Measurements from ENCODE around the gene FCRLA. TPM values are rescaled to one million over a fixed set of nuclear protein-coding genes. Genes with fewer than 3 reads are reported as not detected.

FCRLA gene
- total RNA-seq, 1 donor from 2014 or later, result 0.11 TPM

GRCh38 chr1:161676441-161676840 lies 30.6 kb upstream of the FCRLA start:
- no peaks in the 10 kb centered on the region for H3K4me1 ChIP-seq
- H3K36me3 ChIP-seq, result no peaks in the 10 kb centered on the region
- no peak overlapping the region for H3K4me3 ChIP-seq
- no peak overlapping the region for H3K27ac ChIP-seq (replicated peaks)
- peaks cover 10% of the 10 kb centered on the region for H3K27me3 ChIP-seq (ENCODE audit: low read depth)
- no peaks in the 10 kb centered on the region for H3K9me3 ChIP-seq (replicated peaks)
- DNase-seq, result no peak
- no peak for TF ChIP-seq CTCF (IDR thresholded peaks at IDR 0.05; ENCODE audit: borderline replicate concordance)
- intact Hi-C loops (cut with micrococcal nuclease), result no loop called here

- no peaks in the 10 kb centered on the region for H3K36me3 ChIP-seq
Measured at GRCh38 chr1:161676958-161677689, 29.9 kb upstream of the FCRLA start.

GRCh38 chr1:161678500-161678899 lies 28.5 kb upstream of the FCRLA start:
- Histone ChIP-seq H3K4me3 (no peak overlapping the region), H3K27ac (replicated peaks) (no peak overlapping the region), H3K9me3 (replicated peaks) (no peaks in the 10 kb centered on the region), H3K4me1 (no peaks in the 10 kb centered on the region), H3K36me3 (no peaks in the 10 kb centered on the region), H3K27me3 (ENCODE audit: low read depth) (peaks cover 10% of the 10 kb centered on the region)
- DNase-seq, result no peak
- no peak for TF ChIP-seq CTCF (IDR thresholded peaks at IDR 0.05; ENCODE audit: borderline replicate concordance)
- intact Hi-C loops (cut with micrococcal nuclease), result no loop called here

More at GRCh38 chr1:161676958-161677689, 29.9 kb upstream of the FCRLA start:
- DNase-seq, result no peak
- no peak overlapping the region for H3K27ac ChIP-seq (replicated peaks)
- no peak for TF ChIP-seq CTCF (IDR thresholded peaks at IDR 0.05; ENCODE audit: borderline replicate concordance)
- no peak overlapping the region for H3K4me3 ChIP-seq
- no peaks in the 10 kb centered on the region for H3K9me3 ChIP-seq (replicated peaks)
- peaks cover 10% of the 10 kb centered on the region for H3K27me3 ChIP-seq (ENCODE audit: low read depth)
- intact Hi-C loops (cut with micrococcal nuclease), result no loop called here
- no peaks in the 10 kb centered on the region for H3K4me1 ChIP-seq

- H3K9me3 ChIP-seq (replicated peaks), result no peaks in the 10 kb centered on the region
- H3K27me3 ChIP-seq (ENCODE audit: low read depth), result peaks cover 18% of the 10 kb centered on the region
- intact Hi-C loops (cut with micrococcal nuclease), result no loop called here
- no peak for TF ChIP-seq CTCF (IDR thresholded peaks at IDR 0.05; ENCODE audit: borderline replicate concordance)
- H3K27ac ChIP-seq (replicated peaks), result no peak overlapping the region
- H3K4me3 ChIP-seq, result no peak overlapping the region
- DNase-seq, result no peak
- H3K4me1 ChIP-seq, result no peaks in the 10 kb centered on the region
- H3K36me3 ChIP-seq, result no peaks in the 10 kb centered on the region
Measured at GRCh38 chr1:161681879-161682278, 25.1 kb upstream of the FCRLA start.

- H3K27me3 ChIP-seq (ENCODE audit: low read depth), result peaks cover 38% of the 10 kb centered on the region
- H3K36me3 ChIP-seq, result no peaks in the 10 kb centered on the region
- H3K27ac ChIP-seq (replicated peaks), result no peak overlapping the region
- H3K4me3 ChIP-seq, result no peak overlapping the region
- H3K9me3 ChIP-seq (replicated peaks), result no peaks in the 10 kb centered on the region
- H3K4me1 ChIP-seq, result no peaks in the 10 kb centered on the region
- no peak for TF ChIP-seq CTCF (IDR thresholded peaks at IDR 0.05; ENCODE audit: borderline replicate concordance)
- DNase-seq, result no peak
- intact Hi-C loops (cut with micrococcal nuclease), result no loop called here
Measured at GRCh38 chr1:161688946-161689345, 18.1 kb upstream of the FCRLA start.

All from left ventricle myocardium inferior (tissue), 1 donor.